Adrenal gland (tissue), 5 donors: ENCODE data around the gene PRRG1.

Experiments
- POLR2A ChIP-seq, 2 donors: fragments of 450-650 bp; IDR thresholded peaks; one replicate each; pipeline ENCODE4 v1.6.1; 2017; ENCODE audit warnings: antibody characterized with exemption in 2 of 2, mild to moderate bottlenecking in 2 of 2, moderate library complexity in 1 of 2
- TF ChIP-seq, protein P1 (sequence below), 6 experiments: fragments of 450-650 bp in 4 of 6; fragments of 200-600 bp in 2 of 6; sonication (generic) in 1 of 6; IDR thresholded peaks; 1 replicate in 5 of 6; 2 replicates in 1 of 6; pipeline versions ENCODE4 v1.5.1 to v1.8.0; 2016 to 2021; ENCODE audit warnings: antibody characterized with exemption in 6 of 6, mild to moderate bottlenecking in 2 of 6, moderate library complexity in 1 of 6
- donor health status: DM: no; HTN: no; CAD: no.

DNA sequence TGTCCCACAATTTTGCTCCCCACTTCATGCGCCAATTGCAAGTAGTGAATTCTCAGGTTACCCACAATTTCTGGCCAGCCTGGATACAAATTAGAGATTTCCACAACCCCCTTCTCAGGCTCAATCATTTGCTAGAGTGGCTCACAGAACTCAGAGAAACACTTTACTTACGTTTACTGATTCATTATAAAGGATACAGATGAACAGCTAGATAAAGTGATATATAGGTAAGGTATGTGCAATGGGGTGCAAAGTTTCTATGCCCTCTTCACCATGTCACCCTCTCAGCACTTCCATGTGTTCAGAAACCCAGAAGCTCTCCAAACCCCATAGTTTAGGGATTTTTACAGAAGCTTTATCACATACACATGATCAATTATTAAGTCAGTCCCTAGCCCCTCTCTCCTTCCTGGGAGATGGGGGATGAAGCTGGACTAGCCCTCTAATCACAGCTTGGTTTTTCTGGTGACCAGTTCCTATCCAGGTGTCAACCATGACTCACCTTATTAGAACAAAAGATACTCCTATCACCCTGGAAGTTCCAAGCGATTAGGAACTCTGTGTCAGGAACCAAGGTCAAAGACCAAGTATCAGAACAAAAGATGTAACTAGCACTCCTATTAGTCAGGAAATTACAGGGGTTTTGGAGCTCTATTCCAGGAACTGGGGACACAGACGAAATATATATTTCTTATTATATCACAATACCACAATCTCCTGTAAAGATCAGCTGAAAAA, 33.5 kb upstream of the PRRG1 start:
- TF ChIP-seq, protein P1, sequence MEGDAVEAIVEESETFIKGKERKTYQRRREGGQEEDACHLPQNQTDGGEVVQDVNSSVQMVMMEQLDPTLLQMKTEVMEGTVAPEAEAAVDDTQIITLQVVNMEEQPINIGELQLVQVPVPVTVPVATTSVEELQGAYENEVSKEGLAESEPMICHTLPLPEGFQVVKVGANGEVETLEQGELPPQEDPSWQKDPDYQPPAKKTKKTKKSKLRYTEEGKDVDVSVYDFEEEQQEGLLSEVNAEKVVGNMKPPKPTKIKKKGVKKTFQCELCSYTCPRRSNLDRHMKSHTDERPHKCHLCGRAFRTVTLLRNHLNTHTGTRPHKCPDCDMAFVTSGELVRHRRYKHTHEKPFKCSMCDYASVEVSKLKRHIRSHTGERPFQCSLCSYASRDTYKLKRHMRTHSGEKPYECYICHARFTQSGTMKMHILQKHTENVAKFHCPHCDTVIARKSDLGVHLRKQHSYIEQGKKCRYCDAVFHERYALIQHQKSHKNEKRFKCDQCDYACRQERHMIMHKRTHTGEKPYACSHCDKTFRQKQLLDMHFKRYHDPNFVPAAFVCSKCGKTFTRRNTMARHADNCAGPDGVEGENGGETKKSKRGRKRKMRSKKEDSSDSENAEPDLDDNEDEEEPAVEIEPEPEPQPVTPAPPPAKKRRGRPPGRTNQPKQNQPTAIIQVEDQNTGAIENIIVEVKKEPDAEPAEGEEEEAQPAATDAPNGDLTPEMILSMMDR (IDR thresholded peaks at IDR 0.05), result no peak
- no peak for TF ChIP-seq POLR2A (IDR thresholded peaks at IDR 0.05)
